Colonic mucosa (tissue), 4 donors: ENCODE results near the gene ACACA. TPM values are rescaled to one million over a fixed set of nuclear protein-coding genes. Genes with fewer than 3 reads are reported as not detected.

Experiments used
- DNase-seq: peaks from one replicate; pipeline ENCODE4 v3.0.0-alpha.2; 2020
- H3K27ac ChIP-seq: fragments of 200-600 bp; one replicate; pipeline ENCODE4 v1.8.0; 2021
- H3K27me3 ChIP-seq: fragments of 200-600 bp; one replicate; pipeline ENCODE4 v1.8.0; 2021
- H3K36me3 ChIP-seq: fragments of 200-600 bp; one replicate; pipeline ENCODE4 v1.8.0; 2021
- H3K4me1 ChIP-seq: fragments of 200-600 bp; one replicate; pipeline ENCODE4 v1.8.0; 2021; ENCODE audit warnings: mild to moderate bottlenecking
- H3K4me3 ChIP-seq: fragments of 200-600 bp; one replicate; pipeline ENCODE4 v1.8.0; 2021
- H3K9ac ChIP-seq, 2 donors: one replicate each; pipeline ENCODE4 v1.7.0; 2013; ENCODE audit warnings: control low read depth in 2 of 2, low read depth in 2 of 2, low read length in 2 of 2
- H3K9me3 ChIP-seq: fragments of 200-600 bp; one replicate; pipeline ENCODE4 v1.8.0; 2021
- CTCF ChIP-seq: fragments of 200-600 bp; IDR thresholded peaks from one replicate; pipeline ENCODE4 v1.8.0; 2022; ENCODE audit warnings: antibody characterized with exemption, mild to moderate bottlenecking
- intact Hi-C: fragments of 100-400 bp; cut with DNase I; formaldehyde crosslinking; loops from one replicate; pipeline ENCODE4 v1.14.1; 2022
- total RNA-seq, 2 donors: library from RNA; stranded (reverse); fragmentation: NEBNext Ultra II Directional in 1 of 2; extraction: Animal tissue kit (Norgen Biotek cat#: 25700) in 1 of 2; gene quantifications; one replicate each; pipeline ENCODE4 v1.2.1, GENCODE V29; 2021
- donor health status: healthy.
- donor health status: DM: no; HTN: no; CAD: no.
- donor health status: DM: no; HTN: no; CAD: no.

Gene ACACA
- total RNA-seq, 2 donors from 2014 or later: 59.5 to 72.6 TPM

- H3K27me3 ChIP-seq: no peaks in the 10 kb centered on the region
- no peak for DNase-seq
- H3K4me3 ChIP-seq: no peak overlapping the region
- H3K4me1 ChIP-seq: no peaks in the 10 kb centered on the region
- H3K9me3 ChIP-seq: no peaks in the 10 kb centered on the region
- H3K36me3 ChIP-seq: no peaks in the 10 kb centered on the region
- H3K9ac ChIP-seq: no peak overlapping the region
- no peak for TF ChIP-seq CTCF
- no peak overlapping the region for H3K27ac ChIP-seq
- intact Hi-C loops: no loop called here
These were observed 238.9 kb downstream of the ACACA start for GRCh38 chr17:37167756-37168155.

GRCh38 chr17:37164057-37164456 is 242.6 kb downstream of the ACACA start:
- Histone ChIP-seq H3K4me3 (no peak overlapping the region), H3K36me3 (no peaks in the 10 kb centered on the region), H3K9ac (no peak overlapping the region), H3K4me1 (no peaks in the 10 kb centered on the region), H3K27ac (no peak overlapping the region), H3K9me3 (no peaks in the 10 kb centered on the region), H3K27me3 (no peaks in the 10 kb centered on the region)
- no peak for DNase-seq
- TF ChIP-seq CTCF: no peak
- intact Hi-C loops: no loop called here

- no peak for TF ChIP-seq CTCF
- Histone ChIP-seq H3K9ac (no peak overlapping the region), H3K9me3 (no peaks in the 10 kb centered on the region), H3K36me3 (no peaks in the 10 kb centered on the region), H3K4me3 (no peak overlapping the region), H3K27me3 (no peaks in the 10 kb centered on the region), H3K27ac (no peak overlapping the region), H3K4me1 (no peaks in the 10 kb centered on the region)
- DNase-seq: no peak
- intact Hi-C loops: no loop called here
These were observed 243.8 kb downstream of the ACACA start for GRCh38 chr17:37162800-37163199.

GRCh38 chr17:37160944-37161343 is 245.7 kb downstream of the ACACA start:
- intact Hi-C loops: no loop called here
- H3K9ac ChIP-seq: no peak overlapping the region
- no peaks in the 10 kb centered on the region for H3K4me1 ChIP-seq
- no peak for DNase-seq
- no peaks in the 10 kb centered on the region for H3K9me3 ChIP-seq
- H3K27ac ChIP-seq: no peak overlapping the region
- H3K36me3 ChIP-seq: no peaks in the 10 kb centered on the region
- H3K4me3 ChIP-seq: no peak overlapping the region
- no peaks in the 10 kb centered on the region for H3K27me3 ChIP-seq
- no peak for TF ChIP-seq CTCF

- no peak overlapping the region for H3K4me3 ChIP-seq
These were observed 248.3 kb downstream of the ACACA start for GRCh38 chr17:37158290-37158689.

More at GRCh38 chr17:37158290-37158689, 248.3 kb downstream of the ACACA start:
- no peaks in the 10 kb centered on the region for H3K36me3 ChIP-seq
- intact Hi-C loops: no loop called here
- H3K9ac ChIP-seq: no peak overlapping the region
- no peaks in the 10 kb centered on the region for H3K9me3 ChIP-seq
- no peaks in the 10 kb centered on the region for H3K27me3 ChIP-seq
- no peaks in the 10 kb centered on the region for H3K4me1 ChIP-seq
- H3K27ac ChIP-seq: no peak overlapping the region
- DNase-seq: no peak
- no peak for TF ChIP-seq CTCF
